Fibroblast of the aortic adventitia (primary cell): ENCODE results near the gene MAP3K6. TPM values are rescaled to one million over a fixed set of nuclear protein-coding genes. Genes with fewer than 3 reads are reported as not detected.

ENCODE experiments used
- DNase-seq: peaks from one replicate; pipeline ENCODE4 v3.0.0-alpha.2; 2010; ENCODE audit warnings: low read depth
- H3K4me3 ChIP-seq: 2 replicates; pipeline ENCODE4 v1.5.1; 2011; ENCODE audit warnings: low read depth, mild to moderate bottlenecking, control low read depth, low read length, moderate library complexity
- total RNA-seq: library from RNA; depleted of rRNA; stranded (reverse); fragments of >200 nt; gene quantifications from 2 replicates; pipeline ENCODE4 v1.2.3, GENCODE V29; 2012; ENCODE audit warnings: low replicate concordance
- TF ChIP-seq, protein P1 (sequence below): IDR thresholded peaks from 2 replicates; pipeline ENCODE4 v1.5.1; 2011; ENCODE audit warnings: mild to moderate bottlenecking, low read length, control low read depth, inconsistent platforms; ENCODE audit not compliant: insufficient read depth

The MAP3K6 gene
- total RNA-seq, 1 donor = 18.2 TPM

DNA sequence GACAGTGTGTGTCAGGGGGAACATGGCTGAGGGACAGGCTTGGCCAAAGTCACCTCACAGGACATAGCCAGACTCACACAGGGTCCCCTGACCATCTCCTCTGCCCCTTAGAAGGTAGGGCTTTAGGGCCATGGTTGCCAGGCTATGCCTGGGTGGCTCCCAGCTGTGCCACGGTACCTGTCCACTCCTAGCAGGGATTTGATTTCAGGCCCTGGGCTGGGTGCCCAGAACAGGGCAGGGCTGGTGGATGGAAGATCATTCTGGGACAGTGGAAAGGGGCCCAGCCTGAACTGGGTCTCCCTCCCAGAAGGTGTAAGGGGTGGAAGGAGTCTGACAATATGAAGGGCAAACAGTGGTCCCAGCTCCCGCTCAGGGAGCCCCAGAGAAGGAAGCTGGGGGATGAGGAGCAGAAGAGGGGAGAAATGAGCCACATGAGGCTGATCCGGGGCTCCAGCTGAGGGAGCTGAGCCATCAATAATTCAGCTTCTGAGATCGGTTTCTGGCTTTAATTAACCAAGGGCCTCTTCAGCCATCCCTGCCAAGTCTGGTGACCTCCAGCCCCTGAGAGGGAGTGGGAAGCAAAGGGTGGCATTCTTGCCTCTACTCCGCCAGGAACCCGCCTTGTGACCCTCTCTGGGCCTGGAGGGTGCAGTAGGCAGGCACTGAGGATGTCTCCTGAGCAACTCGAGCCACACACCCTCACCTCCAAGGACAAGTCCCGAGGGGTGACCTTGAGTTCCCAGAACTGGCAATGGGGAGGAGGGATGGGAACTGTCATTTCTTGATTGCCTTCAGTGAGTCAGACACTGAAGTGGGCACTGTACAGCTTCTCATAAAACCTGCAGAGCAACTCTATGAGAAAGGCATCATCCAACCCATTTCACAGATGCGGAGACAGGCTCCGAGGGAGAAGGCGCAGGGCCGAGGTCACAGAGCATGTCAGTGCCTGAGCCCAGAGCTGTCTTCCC lies 14.3 kb upstream of the MAP3K6 start:
- no peak for DNase-seq
- no peak overlapping the region for H3K4me3 ChIP-seq
- TF ChIP-seq, protein P1, sequence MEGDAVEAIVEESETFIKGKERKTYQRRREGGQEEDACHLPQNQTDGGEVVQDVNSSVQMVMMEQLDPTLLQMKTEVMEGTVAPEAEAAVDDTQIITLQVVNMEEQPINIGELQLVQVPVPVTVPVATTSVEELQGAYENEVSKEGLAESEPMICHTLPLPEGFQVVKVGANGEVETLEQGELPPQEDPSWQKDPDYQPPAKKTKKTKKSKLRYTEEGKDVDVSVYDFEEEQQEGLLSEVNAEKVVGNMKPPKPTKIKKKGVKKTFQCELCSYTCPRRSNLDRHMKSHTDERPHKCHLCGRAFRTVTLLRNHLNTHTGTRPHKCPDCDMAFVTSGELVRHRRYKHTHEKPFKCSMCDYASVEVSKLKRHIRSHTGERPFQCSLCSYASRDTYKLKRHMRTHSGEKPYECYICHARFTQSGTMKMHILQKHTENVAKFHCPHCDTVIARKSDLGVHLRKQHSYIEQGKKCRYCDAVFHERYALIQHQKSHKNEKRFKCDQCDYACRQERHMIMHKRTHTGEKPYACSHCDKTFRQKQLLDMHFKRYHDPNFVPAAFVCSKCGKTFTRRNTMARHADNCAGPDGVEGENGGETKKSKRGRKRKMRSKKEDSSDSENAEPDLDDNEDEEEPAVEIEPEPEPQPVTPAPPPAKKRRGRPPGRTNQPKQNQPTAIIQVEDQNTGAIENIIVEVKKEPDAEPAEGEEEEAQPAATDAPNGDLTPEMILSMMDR = no peak

DNA sequence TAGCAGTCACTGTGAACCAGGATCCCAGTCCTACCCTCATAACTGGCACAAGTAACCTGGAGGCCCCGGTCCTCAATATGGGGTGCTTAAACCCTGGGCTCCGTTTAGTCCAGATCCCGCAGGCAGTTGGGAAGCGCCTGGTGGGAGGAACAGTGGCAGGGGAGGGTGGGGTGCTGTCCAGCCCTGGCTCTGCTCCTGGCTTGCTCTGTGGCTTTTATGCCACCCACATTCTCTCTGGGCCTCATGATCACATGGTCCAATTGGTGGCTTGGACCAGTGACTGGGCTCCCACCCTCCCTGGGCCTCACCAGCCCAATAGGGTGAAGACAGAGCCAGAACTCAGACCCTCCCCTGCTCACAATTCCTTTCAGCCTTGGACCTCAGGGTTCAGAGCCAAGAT lies 13.5 kb upstream of the MAP3K6 start:
- TF ChIP-seq, protein P1 = no peak
- no peak overlapping the region for H3K4me3 ChIP-seq
- DNase-seq = no peak

DNA sequence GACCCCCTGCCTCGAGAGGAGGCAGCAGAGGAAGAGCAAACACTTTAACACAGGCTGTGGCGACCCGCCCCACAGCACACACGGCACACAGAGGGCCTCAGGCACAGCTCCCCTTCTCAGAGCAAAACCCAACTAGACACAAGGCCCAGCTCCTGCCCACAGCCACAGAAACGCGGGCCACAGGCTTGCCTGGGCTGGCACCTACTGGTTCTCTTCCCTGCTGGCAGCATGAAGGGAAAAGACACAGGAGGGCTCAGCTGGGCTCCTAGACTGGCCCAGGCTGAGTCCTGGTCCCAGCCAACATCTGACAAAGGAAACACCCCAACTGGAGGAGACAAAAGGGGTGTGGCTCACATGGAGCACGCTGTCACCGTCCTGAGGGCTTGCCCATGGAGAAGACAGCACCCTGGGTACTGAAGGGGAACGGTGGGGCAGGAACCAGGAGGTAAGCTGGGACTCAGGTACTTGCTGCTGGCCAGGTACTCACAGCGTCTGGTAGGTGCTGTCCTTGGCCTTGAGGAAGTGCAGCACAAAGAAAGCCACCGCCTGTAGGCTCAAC lies 12.9 kb upstream of the MAP3K6 start:
- H3K4me3 ChIP-seq = no peak overlapping the region
- TF ChIP-seq, protein P1 = no peak
- no peak for DNase-seq

DNA sequence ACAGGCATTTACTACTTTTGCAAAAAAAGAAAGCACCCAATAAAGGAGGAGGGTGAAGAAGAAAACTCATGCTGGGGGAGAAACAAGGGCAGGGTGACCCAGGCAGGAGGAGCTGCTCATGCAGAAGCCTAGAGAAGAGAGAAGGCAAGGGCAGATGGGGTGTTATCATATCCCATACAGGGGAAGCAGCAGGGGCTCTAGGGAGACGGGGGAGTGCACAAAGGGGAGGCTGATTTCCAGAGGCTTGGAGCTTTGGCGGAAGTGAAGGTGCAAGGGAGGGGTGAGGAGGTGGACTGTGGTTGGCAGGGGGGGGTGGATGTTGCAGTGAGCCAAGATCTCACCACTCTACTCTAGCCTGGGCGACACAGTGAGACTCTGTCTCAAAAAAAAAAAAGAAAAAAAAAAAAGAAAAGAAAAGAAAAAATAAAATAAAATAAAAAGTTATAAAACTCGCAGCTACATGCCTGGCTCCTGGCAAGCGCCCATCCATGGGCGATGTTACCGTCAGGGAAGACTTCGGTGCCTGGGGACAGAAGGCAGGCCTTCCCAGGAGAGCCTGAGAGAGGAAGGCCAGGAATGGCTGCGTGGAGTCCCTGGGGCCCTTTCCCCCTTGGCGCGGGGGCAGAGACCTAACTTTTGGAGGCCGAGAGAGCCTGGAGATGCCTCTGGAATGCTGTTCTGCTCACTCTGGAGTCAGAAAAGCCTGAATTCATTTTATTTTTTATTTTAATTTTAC lies 11.2 kb upstream of the MAP3K6 start:
- no peak overlapping the region for H3K4me3 ChIP-seq
- DNase-seq = no peak
- TF ChIP-seq, protein P1 = no peak

DNA sequence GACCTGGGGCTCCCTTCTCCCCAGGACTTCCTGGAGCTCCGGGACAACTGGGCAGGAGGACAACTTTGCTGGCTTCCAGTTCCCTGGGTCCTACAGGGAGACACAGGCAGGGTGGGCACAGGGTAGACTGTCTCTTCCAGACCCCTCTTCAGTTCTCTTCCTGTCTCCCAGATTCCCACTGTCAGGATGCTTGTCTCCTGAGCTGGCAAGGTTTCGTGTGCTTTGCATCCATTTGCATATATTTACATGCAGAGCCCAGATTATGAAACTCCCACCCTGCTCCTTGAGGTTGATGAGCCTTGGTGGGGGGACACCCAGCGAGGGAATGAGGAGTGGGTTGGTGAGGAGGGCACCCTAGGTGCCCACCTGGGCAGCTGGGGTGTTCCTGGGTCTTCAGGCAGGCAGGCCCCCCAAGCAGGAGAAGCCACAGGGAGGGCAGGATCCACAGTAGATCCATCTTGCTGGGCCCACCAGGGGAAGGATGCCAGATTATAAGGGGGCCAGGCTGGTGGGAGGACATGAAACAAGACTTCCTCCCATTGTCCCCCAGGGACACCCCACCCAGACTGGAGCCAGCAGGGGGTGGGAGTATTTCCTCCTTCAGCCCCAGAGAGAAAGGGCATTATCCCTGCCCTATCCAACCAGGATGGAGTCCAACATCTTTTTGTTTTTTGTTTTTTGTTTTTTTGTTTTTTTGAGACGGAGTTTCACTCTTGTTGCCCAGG lies 7.8 kb upstream of the MAP3K6 start, which contains the start of gene FCN3:
Gene FCN3, minus strand, starts transcription at position 463 of the 725 bp plus-strand sequence. Its CDS starts 6 bp downstream, at position 457.
- DNase-seq = no peak
- H3K4me3 ChIP-seq = no peak within 1 kb of the TSS
- TF ChIP-seq, protein P1 = no peak
